Measurements from ENCODE around the gene ADAMTS12. TPM values are rescaled to one million over a fixed set of nuclear protein-coding genes. Genes with fewer than 3 reads are reported as not detected.
A peak's percentile ranks its signal among the peaks of the same experiment; 100 is the strongest.

Gene ADAMTS12
- polyA plus RNA-seq, 6 donors from 2014 or later, result not detected

DNA sequence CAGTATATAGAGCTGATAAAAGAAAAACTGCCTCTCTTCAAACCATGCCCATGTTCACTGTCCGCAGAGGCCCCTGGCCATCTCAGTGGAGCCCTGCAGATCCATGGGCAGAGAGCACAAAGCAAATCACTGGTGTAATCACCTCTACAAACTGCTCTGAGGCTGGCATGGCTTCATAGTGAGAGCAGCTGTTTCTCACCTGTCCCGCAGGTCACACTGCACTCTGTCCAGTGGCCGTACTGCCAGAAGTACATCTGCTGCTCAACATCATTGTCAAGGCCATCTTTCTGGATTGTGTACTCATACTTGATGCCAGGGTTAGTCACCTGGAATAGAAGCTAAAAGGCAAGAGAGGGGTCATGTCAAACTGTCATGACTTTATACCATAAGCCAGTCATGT is 277.8 kb downstream of the ADAMTS12 start:
- no peak overlapping the region for H3K27ac Mint-ChIP-seq
- H3K27me3 Mint-ChIP-seq, result peaks cover 0 to 9% (median 0%) of the 10 kb centered on the region in 3 donors
- no peaks in the 10 kb centered on the region for H3K36me3 Mint-ChIP-seq
- peaks cover 0 to 2% (median 0%) of the 10 kb centered on the region in 7 donors for H3K9me3 Mint-ChIP-seq
- ATAC-seq (ENCODE audit: low read depth in 2 of 2), result no peak
- no peaks in the 10 kb centered on the region for H3K4me1 Mint-ChIP-seq
- H3K4me3 Mint-ChIP-seq, result no peak overlapping the region
- DNase-seq, result no peak

DNA sequence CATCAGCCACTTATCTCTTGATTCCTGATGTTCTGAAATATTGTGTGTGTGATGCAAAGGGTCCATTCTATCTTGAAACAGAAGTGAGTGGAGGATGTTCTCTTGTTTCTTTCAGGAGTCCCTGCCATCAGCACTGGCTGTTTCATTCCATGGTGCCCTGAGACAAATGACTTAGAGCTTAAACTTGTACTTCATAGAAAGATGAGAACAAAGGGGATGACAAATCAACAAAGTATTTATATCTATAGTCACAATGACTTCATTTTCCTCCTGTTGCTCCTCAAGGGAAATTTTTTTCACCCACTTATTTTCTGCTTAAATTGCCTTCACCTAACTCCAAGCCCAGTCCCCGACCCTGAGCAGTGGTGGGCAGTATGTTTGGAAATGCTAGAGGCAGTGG is 279.4 kb downstream of the ADAMTS12 start:
- Mint-ChIP-seq H3K4me1 (no peaks in the 10 kb centered on the region), H3K36me3 (no peaks in the 10 kb centered on the region), H3K4me3 (no peak overlapping the region), H3K27me3 (no peaks in the 10 kb centered on the region), H3K27ac (no peak overlapping the region), H3K9me3 (no peaks in the 10 kb centered on the region)
- DNase-seq (no peak), ATAC-seq (ENCODE audit: low read depth in 2 of 2) (no peak)

DNA sequence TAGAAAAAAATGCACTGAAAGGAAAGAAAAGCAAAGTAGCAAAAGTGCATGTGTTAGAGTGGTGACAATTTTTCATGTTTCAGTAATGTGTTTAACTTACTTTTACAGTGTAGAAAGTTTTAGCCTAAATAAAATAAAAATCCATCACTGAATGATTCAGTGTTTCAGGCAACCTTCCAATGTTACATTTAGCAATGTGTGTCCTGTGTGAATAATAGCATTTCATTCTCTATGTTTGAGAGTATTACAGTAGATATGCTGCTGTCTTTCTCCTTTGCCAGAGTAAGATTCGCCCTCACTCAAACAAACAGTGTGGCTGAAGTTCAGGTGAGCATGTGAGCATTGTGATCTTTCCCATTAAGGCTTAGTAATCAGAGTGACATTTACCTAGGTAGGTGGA is 279.9 kb downstream of the ADAMTS12 start:
- Mint-ChIP-seq H3K4me3 (no peak overlapping the region), H3K27ac (peak overlapping the region in 1 of 6 donors; percentile 22), H3K36me3 (no peaks in the 10 kb centered on the region), H3K4me1 (no peaks in the 10 kb centered on the region), H3K9me3 (no peaks in the 10 kb centered on the region), H3K27me3 (no peaks in the 10 kb centered on the region)
- ATAC-seq (ENCODE audit: low read depth in 2 of 2), result no peak
- no peak for DNase-seq

DNA sequence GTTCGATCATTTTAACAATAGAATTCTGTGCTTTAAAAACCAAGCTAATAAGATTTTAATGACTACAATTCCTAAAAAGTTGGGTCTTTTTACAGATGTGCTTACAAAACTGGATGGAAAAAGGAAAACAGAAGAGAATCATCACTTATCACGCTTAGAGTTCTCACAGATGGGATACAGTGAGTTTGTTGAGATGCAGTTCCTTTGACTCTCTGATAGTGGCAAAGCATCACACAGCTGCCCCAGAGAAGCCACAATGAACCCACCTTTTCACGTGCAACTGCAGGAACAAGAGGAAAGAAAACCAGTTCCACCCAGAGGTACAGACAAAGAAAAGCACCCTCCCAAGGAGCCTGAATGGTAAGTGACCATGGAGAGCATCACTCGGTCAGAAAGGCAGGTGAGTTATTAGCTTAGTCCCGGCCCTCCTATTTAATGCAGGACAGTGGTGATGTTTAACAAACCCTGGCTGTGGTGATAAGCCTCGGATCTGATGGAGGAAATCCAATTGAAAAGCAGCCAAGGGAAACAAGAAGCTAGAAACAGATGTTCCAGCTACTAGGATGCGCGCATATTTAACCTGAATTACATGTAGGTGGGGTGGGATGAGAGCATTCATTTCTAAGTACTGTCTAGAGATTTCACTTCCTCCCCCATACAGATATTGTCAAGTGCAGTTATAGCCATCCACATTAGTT is 283.3 kb downstream of the ADAMTS12 start:
- no peak for DNase-seq
- no peaks in the 10 kb centered on the region for H3K4me1 Mint-ChIP-seq

DNA sequence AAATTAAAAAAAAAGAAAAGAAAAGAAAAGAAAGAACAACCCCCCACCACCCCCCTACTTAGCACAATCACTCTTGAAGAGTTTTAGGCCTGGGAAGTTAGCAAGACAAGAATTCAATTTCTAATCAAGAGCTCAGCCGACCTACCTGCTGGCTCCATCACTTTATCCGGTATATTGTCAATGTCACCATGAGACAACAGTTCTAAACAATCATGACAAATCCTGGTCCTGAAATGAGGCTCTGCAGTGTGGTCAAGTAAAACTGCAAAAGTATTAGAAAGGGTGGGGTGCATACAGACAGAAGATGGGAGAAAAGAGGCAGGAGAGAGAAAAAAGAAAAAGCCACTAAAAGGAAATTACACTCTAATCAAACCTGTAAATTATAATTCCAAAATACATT is 287.3 kb downstream of the ADAMTS12 start:
- Mint-ChIP-seq H3K9me3 (no peaks in the 10 kb centered on the region), H3K4me1 (no peaks in the 10 kb centered on the region), H3K4me3 (no peak overlapping the region), H3K27me3 (peaks cover 0 to 5% (median 5%) of the 10 kb centered on the region in 3 donors), H3K27ac (no peak overlapping the region), H3K36me3 (no peaks in the 10 kb centered on the region)
- ATAC-seq (ENCODE audit: low read depth in 2 of 2) (no peak), DNase-seq (no peak)

More for the DNA sequence above, 283.3 kb downstream of the ADAMTS12 start:
- ATAC-seq (ENCODE audit: low read depth in 2 of 2), result no peak
- H3K4me3 Mint-ChIP-seq, result no peak overlapping the region
- peaks cover 0 to 5% (median 0%) of the 10 kb centered on the region in 3 donors for H3K27me3 Mint-ChIP-seq
- no peaks in the 10 kb centered on the region for H3K36me3 Mint-ChIP-seq
- no peaks in the 10 kb centered on the region for H3K9me3 Mint-ChIP-seq
- H3K27ac Mint-ChIP-seq, result peak overlapping the region in 1 of 6 donors; percentile 93

DNA sequence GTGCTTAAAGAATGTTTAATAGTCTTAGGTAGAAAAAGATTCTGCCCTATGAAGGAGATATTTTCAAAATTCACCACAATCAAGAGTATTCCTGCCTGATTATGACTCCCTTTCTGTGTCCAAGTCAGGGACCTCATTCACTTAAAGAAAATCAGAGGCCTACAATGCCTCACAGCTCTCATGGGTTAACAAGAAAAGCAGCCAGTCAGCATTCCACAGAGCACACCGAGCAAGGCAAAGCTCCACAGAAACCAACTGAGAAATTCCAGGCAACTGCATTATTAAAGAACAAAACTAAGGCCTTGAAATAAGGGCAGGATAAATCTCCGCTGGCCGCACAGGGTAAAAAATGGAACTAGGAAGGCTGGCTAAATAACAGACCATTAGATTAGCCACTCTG is 289.9 kb downstream of the ADAMTS12 start:
- no peak for ATAC-seq (ENCODE audit: low read depth in 2 of 2)
- no peaks in the 10 kb centered on the region for H3K4me1 Mint-ChIP-seq
- no peaks in the 10 kb centered on the region for H3K9me3 Mint-ChIP-seq
- no peak for DNase-seq
- H3K4me3 Mint-ChIP-seq, result no peak overlapping the region
- H3K36me3 Mint-ChIP-seq, result no peaks in the 10 kb centered on the region
- H3K27ac Mint-ChIP-seq, result no peak overlapping the region
- peaks cover 0 to 5% (median 5%) of the 10 kb centered on the region in 3 donors for H3K27me3 Mint-ChIP-seq

DNA sequence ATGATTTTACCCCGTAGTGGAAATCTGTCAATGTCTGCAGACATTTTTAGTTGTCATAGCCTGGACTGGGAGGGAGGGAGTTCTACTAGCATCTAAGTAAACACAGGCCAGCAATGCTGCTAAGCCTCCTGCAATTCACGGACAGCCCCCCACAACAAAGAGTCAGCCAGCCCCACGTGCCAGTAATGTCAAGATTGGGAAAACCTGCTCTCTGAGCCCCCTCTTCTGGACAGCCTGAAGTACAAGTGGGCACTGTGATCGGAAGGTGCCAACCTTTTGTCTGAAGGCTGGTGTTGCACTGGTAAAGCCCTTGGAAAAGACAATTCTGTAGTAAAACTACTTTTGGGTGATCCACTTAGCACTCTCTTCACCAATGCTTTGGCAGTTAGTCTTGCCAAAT is 296.5 kb downstream of the ADAMTS12 start:
- Mint-ChIP-seq H3K4me1 (no peaks in the 10 kb centered on the region), H3K4me3 (no peak overlapping the region), H3K27ac (no peak overlapping the region), H3K27me3 (peaks cover 0 to 11% (median 5%) of the 10 kb centered on the region in 3 donors), H3K9me3 (no peaks in the 10 kb centered on the region), H3K36me3 (no peaks in the 10 kb centered on the region)
- DNase-seq (no peak), ATAC-seq (ENCODE audit: low read depth in 2 of 2) (no peak)

DNA sequence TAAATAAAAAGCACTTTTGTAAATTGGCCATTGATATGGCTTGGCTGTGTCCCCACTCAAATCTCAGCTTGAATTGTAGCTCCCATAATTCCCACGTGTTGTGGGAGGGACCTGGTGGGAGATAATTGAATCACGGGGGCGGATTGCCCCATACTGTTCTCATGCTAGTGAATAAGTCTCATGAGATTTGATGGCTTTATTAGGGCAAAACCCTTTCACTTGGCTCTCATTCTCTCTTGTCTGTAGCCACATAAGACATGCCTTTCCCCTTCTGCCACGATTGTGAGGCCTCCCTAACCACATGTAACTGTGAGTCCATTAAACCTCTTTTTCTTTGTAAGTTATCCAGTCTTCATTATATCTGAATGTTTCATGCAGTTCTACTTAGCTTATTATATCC is 297.8 kb downstream of the ADAMTS12 start:
- no peak for DNase-seq
- ATAC-seq (ENCODE audit: low read depth in 2 of 2), result no peak
- H3K9me3 Mint-ChIP-seq, result no peaks in the 10 kb centered on the region
- H3K36me3 Mint-ChIP-seq, result no peaks in the 10 kb centered on the region
- H3K4me1 Mint-ChIP-seq, result no peaks in the 10 kb centered on the region
- H3K4me3 Mint-ChIP-seq, result no peak overlapping the region
- peak overlapping the region in 1 of 6 donors; percentile 44 for H3K27ac Mint-ChIP-seq
- H3K27me3 Mint-ChIP-seq, result peaks cover 0 to 11% (median 5%) of the 10 kb centered on the region in 3 donors

DNA sequence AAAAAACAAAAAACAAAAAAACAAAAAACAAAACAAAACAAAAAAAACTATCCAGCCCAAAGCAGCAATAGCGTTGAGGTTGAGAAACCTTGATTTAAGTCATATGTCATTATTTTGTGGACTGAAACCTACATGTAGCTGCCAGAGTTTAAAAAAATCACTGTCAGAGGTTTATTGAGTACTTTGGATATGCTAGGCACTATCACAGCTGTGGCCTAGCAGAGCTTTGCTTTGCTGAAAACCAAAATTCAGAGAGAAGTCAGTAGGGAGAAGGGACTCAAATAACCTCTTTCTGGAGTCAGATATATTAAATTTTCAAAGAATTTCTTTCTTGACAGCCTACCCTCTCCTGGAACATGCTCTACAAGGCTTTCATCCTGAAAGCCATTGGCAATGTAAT is 299.5 kb downstream of the ADAMTS12 start:
- H3K27ac Mint-ChIP-seq, result no peak overlapping the region
- DNase-seq (no peak), ATAC-seq (ENCODE audit: low read depth in 2 of 2) (no peak)
- H3K4me1 Mint-ChIP-seq, result no peaks in the 10 kb centered on the region
- peaks cover 0 to 11% (median 5%) of the 10 kb centered on the region in 3 donors for H3K27me3 Mint-ChIP-seq
- H3K4me3 Mint-ChIP-seq, result no peak overlapping the region
- H3K36me3 Mint-ChIP-seq, result no peaks in the 10 kb centered on the region
- no peaks in the 10 kb centered on the region for H3K9me3 Mint-ChIP-seq

DNA sequence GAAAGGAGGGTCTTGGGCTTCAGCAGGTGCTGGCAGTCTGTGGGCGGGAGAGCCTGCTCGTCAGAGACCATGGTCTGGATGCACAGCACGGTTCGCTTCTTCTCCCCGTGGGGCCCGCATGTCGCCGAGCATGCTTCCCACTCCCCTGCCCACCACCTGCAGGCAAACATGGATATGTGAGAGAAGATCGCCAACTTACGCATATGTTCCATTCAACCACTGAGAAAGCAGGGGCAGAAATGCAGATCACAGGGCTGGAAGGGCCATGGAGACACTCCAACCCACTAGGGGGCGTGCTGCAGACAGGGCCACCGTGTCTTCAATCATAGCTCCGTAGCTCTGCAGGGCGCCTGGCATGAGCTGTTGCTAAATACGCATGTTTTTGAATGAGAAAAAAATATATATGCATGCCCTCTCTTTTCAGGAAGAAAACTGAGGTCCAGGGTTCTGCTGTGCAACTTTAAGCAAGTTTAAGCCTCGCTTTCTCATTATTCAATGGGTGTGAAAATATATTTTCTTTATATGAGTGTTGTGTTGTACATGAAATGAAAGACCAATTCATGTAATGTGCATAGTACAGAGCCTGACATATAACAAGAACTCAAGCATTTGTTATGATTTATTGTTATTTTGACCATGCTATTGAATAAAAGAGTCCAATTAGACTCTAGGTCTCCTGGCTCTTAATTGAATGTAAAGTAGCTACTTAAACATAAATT is 303.0 kb downstream of the ADAMTS12 start:
- Mint-ChIP-seq H3K4me1 (no peaks in the 10 kb centered on the region), H3K27me3 (peaks cover 0 to 8% (median 0%) of the 10 kb centered on the region in 3 donors), H3K27ac (no peak overlapping the region), H3K9me3 (peaks cover 0 to 2% (median 0%) of the 10 kb centered on the region in 7 donors), H3K4me3 (no peak overlapping the region), H3K36me3 (no peaks in the 10 kb centered on the region)
- ATAC-seq (ENCODE audit: low read depth in 2 of 2) (no peak), DNase-seq (no peak)

DNA sequence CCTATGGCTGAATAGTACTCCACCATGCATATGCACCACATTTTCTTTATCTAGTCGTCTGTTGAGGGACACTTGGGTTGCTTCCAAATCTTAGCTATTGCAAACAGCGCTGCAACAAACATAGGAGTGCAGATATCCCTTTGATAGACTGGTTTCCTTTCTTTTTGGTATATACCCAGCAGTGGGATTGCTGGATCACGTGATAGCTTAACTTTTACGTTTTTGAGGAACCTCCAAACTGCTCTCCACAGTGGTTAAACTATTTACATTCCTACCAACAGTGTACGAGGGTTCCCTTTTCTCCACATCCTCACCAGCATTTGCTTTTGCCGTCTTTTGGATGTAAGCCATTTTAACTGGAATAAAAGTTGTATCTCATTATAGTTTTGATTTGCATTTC is 308.5 kb downstream of the ADAMTS12 start:
- no peak overlapping the region for H3K27ac Mint-ChIP-seq
- no peak for DNase-seq
- no peak for ATAC-seq (ENCODE audit: low read depth in 2 of 2)
- no peak overlapping the region for H3K4me3 Mint-ChIP-seq
- H3K4me1 Mint-ChIP-seq, result no peaks in the 10 kb centered on the region
- H3K27me3 Mint-ChIP-seq, result peaks cover 0 to 7% (median 0%) of the 10 kb centered on the region in 3 donors
- H3K36me3 Mint-ChIP-seq, result no peaks in the 10 kb centered on the region
- H3K9me3 Mint-ChIP-seq, result peaks cover 0 to 19% (median 5%) of the 10 kb centered on the region in 7 donors

DNA sequence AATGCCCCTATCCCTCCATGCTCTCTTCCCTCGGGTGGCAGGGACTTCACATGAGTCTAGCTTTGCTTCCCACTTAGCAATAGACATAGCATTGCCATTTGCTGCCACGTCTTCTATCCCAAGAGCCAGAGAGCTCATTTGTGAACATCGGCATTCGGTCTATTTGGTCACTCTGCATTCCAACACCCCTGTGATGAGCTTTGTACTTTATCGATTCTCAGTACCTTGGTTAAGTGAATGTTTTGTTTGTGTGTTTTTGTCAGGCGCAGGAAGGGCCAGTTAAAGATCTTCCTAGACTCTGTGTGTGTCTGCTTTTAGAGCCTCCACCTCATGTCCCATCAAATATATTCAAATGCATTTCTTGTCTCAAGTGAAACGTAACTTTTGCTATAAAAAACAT is 309.4 kb downstream of the ADAMTS12 start:
- Mint-ChIP-seq H3K27ac (no peak overlapping the region), H3K4me1 (no peaks in the 10 kb centered on the region), H3K27me3 (peaks cover 0 to 7% (median 0%) of the 10 kb centered on the region in 3 donors), H3K36me3 (no peaks in the 10 kb centered on the region), H3K4me3 (no peak overlapping the region), H3K9me3 (peaks cover 0 to 19% (median 5%) of the 10 kb centered on the region in 7 donors)
- no peak for ATAC-seq (ENCODE audit: low read depth in 2 of 2)
- no peak for DNase-seq

DNA sequence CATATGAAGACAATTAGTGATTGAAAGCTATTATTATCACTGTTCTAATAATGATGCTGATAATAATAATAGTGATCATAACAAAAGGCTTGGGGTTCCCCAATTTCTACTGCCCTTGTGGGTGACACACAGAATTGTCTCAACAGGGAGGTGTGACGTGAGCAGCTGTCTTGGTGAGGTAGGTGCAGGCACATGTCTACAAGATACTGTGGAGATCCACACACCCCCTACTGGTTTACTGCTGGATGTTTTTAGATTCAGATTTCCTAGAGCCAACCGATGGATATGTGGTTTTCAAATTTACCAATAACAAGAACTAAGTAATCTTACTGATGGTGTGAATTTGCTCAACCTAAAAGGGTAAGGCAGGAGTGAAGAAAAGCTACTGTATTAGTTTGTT is 312.0 kb downstream of the ADAMTS12 start:
- Mint-ChIP-seq H3K9me3 (peaks cover 0 to 19% (median 5%) of the 10 kb centered on the region in 7 donors), H3K4me3 (no peak overlapping the region)
- no peak for DNase-seq

DNA sequence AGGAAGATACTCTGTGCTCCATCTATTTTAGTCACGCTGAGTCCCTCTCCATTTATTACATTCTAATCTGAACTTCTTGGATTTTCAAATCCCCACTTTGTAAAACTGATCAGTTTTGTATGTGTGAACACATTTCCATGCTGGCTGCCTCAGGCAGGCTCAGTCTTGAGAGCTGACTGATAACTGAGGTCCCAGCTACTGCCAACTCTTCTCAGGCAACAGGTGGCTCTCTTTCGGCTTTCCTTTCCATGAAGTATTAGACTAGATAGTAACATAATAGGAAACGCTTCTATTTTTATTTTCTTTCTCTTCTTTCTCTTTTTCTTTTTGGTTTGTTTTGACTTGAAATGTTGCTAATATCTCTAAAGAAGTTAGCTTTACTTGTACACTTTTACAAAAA is 312.6 kb downstream of the ADAMTS12 start:
- Mint-ChIP-seq H3K4me3 (no peak overlapping the region), H3K9me3 (peaks cover 0 to 19% (median 5%) of the 10 kb centered on the region in 7 donors), H3K27ac (peak overlapping the region in 1 of 6 donors; percentile 72), H3K36me3 (no peaks in the 10 kb centered on the region), H3K4me1 (no peaks in the 10 kb centered on the region), H3K27me3 (peaks cover 0 to 4% (median 0%) of the 10 kb centered on the region in 3 donors)
- ATAC-seq (ENCODE audit: low read depth in 2 of 2) (no peak), DNase-seq (no peak)

More for the DNA sequence above, 312.0 kb downstream of the ADAMTS12 start:
- peaks cover 0 to 4% (median 0%) of the 10 kb centered on the region in 3 donors for H3K27me3 Mint-ChIP-seq
- ATAC-seq (ENCODE audit: low read depth in 2 of 2), result no peak
- H3K27ac Mint-ChIP-seq, result no peak overlapping the region
- H3K4me1 Mint-ChIP-seq, result no peaks in the 10 kb centered on the region
- no peaks in the 10 kb centered on the region for H3K36me3 Mint-ChIP-seq
